NCI-H526 (cell line): ENCODE measurements around the gene NAA16.
A peak's percentile ranks its signal among the peaks of the same experiment; 100 is the strongest.
"Not testable (repeated sequence)": the region's sequence is repeated elsewhere in the genome, so short reads cannot be mapped to it uniquely, and the experiment has no call there.

Source experiments
- DNase-seq, 2 experiments: peaks; one replicate each; lab custom pipeline; 2025; lab: John Stamatoyannopoulos, UW

The NAA16 gene

GRCh38 chr13:41356385-41356648 is 45.2 kb downstream of the NAA16 start:
- not testable (repeated sequence) for DNase-seq

- DNase-seq, result no peak
These were observed 45.7 kb downstream of the NAA16 start for GRCh38 chr13:41356786-41357185.

- DNase-seq, result no peak
These were observed 50.4 kb downstream of the NAA16 start for GRCh38 chr13:41361491-41361890.

GRCh38 chr13:41364043-41364442 is 53.0 kb downstream of the NAA16 start:
- no peak for DNase-seq

- no peak for DNase-seq
These were observed 54.6 kb downstream of the NAA16 start for GRCh38 chr13:41365631-41366030.

GRCh38 chr13:41370736-41371135 is 59.7 kb downstream of the NAA16 start:
- DNase-seq, result no peak

GRCh38 chr13:41377446-41377845 is 66.4 kb downstream of the NAA16 start:
- DNase-seq, result no peak

- DNase-seq, result no peak
These were observed 71.4 kb downstream of the NAA16 start for GRCh38 chr13:41382431-41382830.

- no peak for DNase-seq
These were observed 72.3 kb downstream of the NAA16 start for GRCh38 chr13:41383386-41383785.

- DNase-seq, result peak in 1 of 2 experiments; percentile 42
These were observed 73.9 kb downstream of the NAA16 start for GRCh38 chr13:41384749-41385503.

- DNase-seq, result no peak
These were observed 75.1 kb downstream of the NAA16 start for GRCh38 chr13:41386211-41386610.

- no peak for DNase-seq
These were observed 76.5 kb downstream of the NAA16 start for GRCh38 chr13:41387576-41387975.

GRCh38 chr13:41388143-41388881 is 77.2 kb downstream of the NAA16 start:
- DNase-seq, result no peak

GRCh38 chr13:41389580-41389979 is 78.5 kb downstream of the NAA16 start:
- no peak for DNase-seq

GRCh38 chr13:41394166-41394565 is 83.1 kb downstream of the NAA16 start:
- DNase-seq, result no peak

GRCh38 chr13:41398494-41399170 is 87.6 kb downstream of the NAA16 start:
- no peak for DNase-seq

- peak in 1 of 2 experiments; percentile 47 for DNase-seq
These were observed 90.3 kb downstream of the NAA16 start for GRCh38 chr13:41401366-41401765.

- DNase-seq, result peak; percentile 37 to 67
These were observed 91.8 kb downstream of the NAA16 start for GRCh38 chr13:41402691-41403511.

- no peak for DNase-seq
These were observed 92.9 kb downstream of the NAA16 start for GRCh38 chr13:41403983-41404382.

GRCh38 chr13:41405367-41405766 is 94.3 kb downstream of the NAA16 start:
- no peak for DNase-seq

- DNase-seq, result no peak
These were observed 96.3 kb downstream of the NAA16 start for GRCh38 chr13:41407380-41407779.

- no peak for DNase-seq
These were observed 97.1 kb downstream of the NAA16 start for GRCh38 chr13:41408121-41408520.
